Measurements from ENCODE around the gene CNIH2. TPM values are rescaled to one million over a fixed set of nuclear protein-coding genes. Genes with fewer than 3 reads are reported as not detected.
A peak's percentile ranks its signal among the peaks of the same experiment; 100 is the strongest.

CNIH2 gene
- total RNA-seq, 1 experiment from 2014 or later, result 1.4 TPM

DNA sequence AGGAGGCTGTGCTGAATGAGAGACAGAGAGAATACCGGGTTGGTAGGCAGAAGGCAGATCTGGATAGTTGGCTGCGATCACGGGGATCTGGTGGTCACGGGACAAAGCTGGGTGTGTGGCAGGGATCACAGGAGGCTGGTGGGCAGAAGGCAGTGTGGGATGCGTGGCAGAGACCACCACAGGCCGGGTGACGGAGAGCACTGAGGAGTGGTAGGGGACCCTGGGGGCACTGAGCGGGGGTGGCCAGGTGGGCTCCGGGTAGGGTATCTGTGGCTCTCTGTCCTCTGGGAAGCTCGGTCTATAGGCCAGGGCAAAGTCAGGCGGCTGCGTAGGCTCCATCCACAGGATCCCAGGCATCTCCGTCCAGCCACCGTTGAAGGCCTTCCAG, 37.5 kb downstream of the CNIH2 start:
- ChIA-PET CTCF (interaction anchor here (0.6 to 0.7 kb wide), 2 partner anchors 30 to 122 kb away, joined by 3 read pairs; no protein-coding TSS in a partner anchor), POLR2A (interaction anchor here (0.7 kb wide), 1 partner anchor 27 kb away, joined by 5 read pairs; the partner anchor contains the start of gene YIF1A)
- Mint-ChIP-seq H3K27ac (ENCODE audit: low read depth, unreplicated experiment) (peak overlapping the region; percentile 77), H3K4me3 (ENCODE audit: unreplicated experiment) (peak overlapping the region; percentile 16), H3K27me3 (ENCODE audit: insufficient read depth, unreplicated experiment) (no peaks in the 10 kb centered on the region), H3K9me3 (ENCODE audit: unreplicated experiment) (no peaks in the 10 kb centered on the region), H3K36me3 (ENCODE audit: insufficient read depth, unreplicated experiment) (no peaks in the 10 kb centered on the region), H3K4me1 (ENCODE audit: insufficient read depth, unreplicated experiment) (peaks cover 25% of the 10 kb centered on the region)
- no peak for TF ChIP-seq CTCF (IDR thresholded peaks at IDR 0.05; ENCODE audit: unreplicated experiment)
- no peak for DNase-seq (ENCODE audit: unreplicated experiment)
- no TSS peak for BruUV-seq (replicated peaks)
- intact Hi-C loops (cut with micrococcal nuclease), result no loop called here

DNA sequence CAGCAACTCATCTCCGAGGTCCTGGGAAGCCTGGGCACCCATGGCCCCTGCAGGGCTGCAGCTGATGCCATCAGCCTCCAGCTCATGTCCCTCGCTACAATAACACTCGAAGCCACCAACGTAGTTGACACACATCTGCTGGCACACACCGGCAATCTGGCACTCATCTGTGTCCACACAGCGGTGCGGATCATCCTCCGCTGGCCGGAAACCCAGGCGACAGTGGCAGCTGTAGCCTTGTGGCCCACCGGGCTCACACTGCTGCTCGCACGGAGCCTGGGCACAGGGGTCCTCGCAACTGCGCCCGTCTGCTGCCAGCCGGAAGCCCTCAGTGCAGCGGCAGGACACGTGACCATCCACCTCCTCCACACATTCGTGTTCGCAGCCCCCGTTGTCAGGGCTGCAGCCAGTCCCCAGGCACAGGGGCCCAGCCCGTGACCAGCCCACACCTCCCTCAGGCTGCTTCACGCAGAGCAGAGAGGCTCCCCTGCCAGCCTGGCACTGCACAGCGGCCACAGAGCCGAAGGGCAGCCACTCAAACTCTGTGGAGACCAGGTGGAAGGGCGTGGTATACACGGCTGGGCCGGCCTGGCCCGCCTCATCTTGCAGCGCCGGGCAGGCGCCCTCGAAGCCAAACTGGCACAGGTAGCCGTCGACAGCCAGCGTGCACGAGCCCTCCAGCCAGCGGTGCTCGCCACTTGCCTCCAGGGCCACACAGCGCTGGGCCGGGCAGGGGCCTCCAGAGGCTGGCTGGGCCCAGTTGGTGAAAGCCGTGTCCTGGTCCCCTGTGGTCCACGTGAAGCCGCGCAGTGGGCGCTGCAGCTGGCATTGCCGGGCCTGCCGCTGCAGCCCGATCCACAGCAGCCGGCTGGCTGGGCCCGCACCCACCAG, 38.2 kb downstream of the CNIH2 start:
- DNase-seq (ENCODE audit: unreplicated experiment), result no peak
- TF ChIP-seq CTCF (IDR thresholded peaks at IDR 0.05; ENCODE audit: unreplicated experiment), result no peak
- CTCF ChIA-PET, result interaction anchor here (0.6 kb wide), 1 partner anchor 121 kb away, joined by 3 read pairs; no protein-coding TSS in a partner anchor
- Mint-ChIP-seq H3K27me3 (ENCODE audit: insufficient read depth, unreplicated experiment) (no peaks in the 10 kb centered on the region), H3K36me3 (ENCODE audit: insufficient read depth, unreplicated experiment) (no peaks in the 10 kb centered on the region), H3K27ac (ENCODE audit: low read depth, unreplicated experiment) (peak overlapping the region; percentile 77), H3K4me1 (ENCODE audit: insufficient read depth, unreplicated experiment) (peaks cover 25% of the 10 kb centered on the region), H3K4me3 (ENCODE audit: unreplicated experiment) (no peak overlapping the region), H3K9me3 (ENCODE audit: unreplicated experiment) (no peaks in the 10 kb centered on the region)
- no TSS peak for BruUV-seq (replicated peaks)
- POLR2A ChIA-PET, result interaction anchor here (0.7 to 2.2 kb wide), 2 partner anchors 15 to 27 kb away, joined by 4 to 5 read pairs; partner anchors contain the start of gene YIF1A
- intact Hi-C loops (cut with micrococcal nuclease), result no loop called here

DNA sequence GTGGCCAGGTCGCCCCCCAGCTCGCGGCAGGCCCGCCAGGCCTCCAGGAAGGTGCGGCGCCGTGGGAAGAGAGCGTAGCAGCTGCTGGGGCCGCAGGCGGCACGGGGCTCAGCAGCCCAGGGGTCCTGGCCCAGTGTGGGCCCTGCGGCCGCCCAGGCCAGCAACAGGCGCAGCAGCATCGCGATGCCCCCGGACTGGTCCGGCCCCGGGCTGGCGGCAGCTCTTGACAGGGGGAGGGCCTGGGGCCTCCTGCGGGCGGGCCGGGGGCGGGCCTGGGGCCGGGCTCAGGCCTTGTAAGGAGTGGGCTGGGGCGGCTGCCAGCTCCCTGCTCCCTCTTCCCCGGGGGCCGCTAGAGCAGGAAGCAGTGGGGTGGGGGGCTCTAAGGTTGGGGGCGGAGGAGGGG, 38.9 kb downstream of the CNIH2 start, which contains the start of gene CD248:
Gene CD248, minus strand, starts transcription at position 196 of the 403 bp plus-strand sequence. Its CDS starts 17 bp downstream, at position 179.
- POLR2A ChIA-PET, result interaction anchor here (1.1 to 3.0 kb wide), 3 partner anchors 15 to 28 kb away, joined by 3 to 23 read pairs (median 4); partner anchors contain the start of genes RIN1 and YIF1A
- H3K27ac Mint-ChIP-seq (ENCODE audit: low read depth, unreplicated experiment), result peak within 1 kb of the TSS; percentile 86
- no peak within 1 kb of the TSS for H3K4me3 Mint-ChIP-seq (ENCODE audit: unreplicated experiment)
- no peaks in the 10 kb centered on the region for H3K27me3 Mint-ChIP-seq (ENCODE audit: insufficient read depth, unreplicated experiment)
- no peak for DNase-seq (ENCODE audit: unreplicated experiment)
- BruUV-seq (replicated peaks), result no TSS peak
- no peak for TF ChIP-seq CTCF (IDR thresholded peaks at IDR 0.05; ENCODE audit: unreplicated experiment)
- CTCF ChIA-PET, result interaction anchor here (0.5 kb wide), 1 partner anchor 737 kb away, joined by 3 read pairs; no protein-coding TSS in a partner anchor
- H3K36me3 Mint-ChIP-seq (ENCODE audit: insufficient read depth, unreplicated experiment), result no peaks in the 10 kb centered on the region
- no peaks in the 10 kb centered on the region for H3K9me3 Mint-ChIP-seq (ENCODE audit: unreplicated experiment)
- intact Hi-C loops (cut with micrococcal nuclease), result no loop called here
- peaks cover 23% of the 10 kb centered on the region for H3K4me1 Mint-ChIP-seq (ENCODE audit: insufficient read depth, unreplicated experiment)

DNA sequence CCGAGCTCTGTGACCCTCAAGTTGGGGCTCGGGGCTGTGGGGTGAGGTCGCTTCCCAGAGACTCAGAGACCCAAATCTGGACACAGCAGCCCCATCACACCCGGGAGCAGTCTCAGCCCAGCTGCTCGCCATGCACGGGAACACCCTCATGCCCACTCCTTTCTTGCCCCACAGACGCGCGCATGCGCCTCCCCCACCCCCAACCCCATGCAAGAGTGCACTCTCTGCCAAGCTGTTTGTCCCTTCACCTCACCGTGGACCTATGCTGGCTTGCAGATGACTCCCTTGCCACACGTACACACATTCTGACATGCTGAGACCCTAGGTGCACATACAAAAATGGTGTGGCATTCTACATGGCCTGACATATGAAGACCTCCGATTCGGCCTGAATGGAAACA, 39.3 kb downstream of the CNIH2 start:
- DNase-seq (ENCODE audit: unreplicated experiment), result no peak
- CTCF ChIA-PET, result interaction anchor here (0.5 kb wide), 1 partner anchor 737 kb away, joined by 3 read pairs; no protein-coding TSS in a partner anchor
- POLR2A ChIA-PET, result interaction anchor here (1.1 to 3.0 kb wide), 4 partner anchors 14 to 28 kb away, joined by 3 to 23 read pairs (median 4); partner anchors contain the start of genes RIN1 and YIF1A
- H3K4me3 Mint-ChIP-seq (ENCODE audit: unreplicated experiment), result no peak overlapping the region
- H3K27ac Mint-ChIP-seq (ENCODE audit: low read depth, unreplicated experiment), result peak overlapping the region; percentile 86
- H3K27me3 Mint-ChIP-seq (ENCODE audit: insufficient read depth, unreplicated experiment), result no peaks in the 10 kb centered on the region
- no peaks in the 10 kb centered on the region for H3K9me3 Mint-ChIP-seq (ENCODE audit: unreplicated experiment)
- BruUV-seq (replicated peaks), result no TSS peak
- no peaks in the 10 kb centered on the region for H3K36me3 Mint-ChIP-seq (ENCODE audit: insufficient read depth, unreplicated experiment)
- TF ChIP-seq CTCF (IDR thresholded peaks at IDR 0.05; ENCODE audit: unreplicated experiment), result no peak
- H3K4me1 Mint-ChIP-seq (ENCODE audit: insufficient read depth, unreplicated experiment), result peaks cover 19% of the 10 kb centered on the region
- intact Hi-C loops (cut with micrococcal nuclease), result no loop called here
